Pons (tissue), 1 donor: ENCODE measurements around the gene CCDC85C.
A peak's percentile ranks its signal among the peaks of the same experiment; 100 is the strongest.

Experiments
- DNase-seq: peaks from one replicate; pipeline ENCODE4 v3.0.0-alpha.2; 2016; ENCODE audit warnings: low spot score

CCDC85C gene

DNA sequence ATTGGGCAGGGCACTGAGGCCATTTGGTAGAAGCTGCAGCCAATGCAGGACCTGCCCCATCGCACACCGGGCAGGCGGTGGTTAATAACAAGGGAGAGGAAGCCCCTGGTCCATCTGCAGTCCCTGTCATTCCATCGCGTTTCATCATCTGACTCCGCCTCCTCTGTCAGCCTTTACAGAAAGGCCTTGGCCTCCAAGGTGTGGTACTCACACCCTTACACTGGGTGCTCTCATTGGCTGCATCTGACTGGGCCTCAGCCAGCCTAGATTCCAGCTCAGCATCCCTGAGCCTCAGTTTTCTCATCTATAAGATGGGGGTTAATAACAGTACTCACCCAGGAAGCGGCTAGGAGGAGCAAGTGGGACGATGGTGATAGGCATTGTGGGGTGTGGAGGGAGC, 26.2 kb upstream of the CCDC85C start:
- DNase-seq = no peak

- peak; percentile 56 for DNase-seq
These were observed 25.0 kb upstream of the CCDC85C start for GRCh38 chr14:99628887-99629618.

GRCh38 chr14:99627510-99628381, 23.7 kb upstream of the CCDC85C start:
- no peak for DNase-seq

- DNase-seq = no peak
These were observed 23.1 kb upstream of the CCDC85C start for GRCh38 chr14:99627100-99627499.

DNA sequence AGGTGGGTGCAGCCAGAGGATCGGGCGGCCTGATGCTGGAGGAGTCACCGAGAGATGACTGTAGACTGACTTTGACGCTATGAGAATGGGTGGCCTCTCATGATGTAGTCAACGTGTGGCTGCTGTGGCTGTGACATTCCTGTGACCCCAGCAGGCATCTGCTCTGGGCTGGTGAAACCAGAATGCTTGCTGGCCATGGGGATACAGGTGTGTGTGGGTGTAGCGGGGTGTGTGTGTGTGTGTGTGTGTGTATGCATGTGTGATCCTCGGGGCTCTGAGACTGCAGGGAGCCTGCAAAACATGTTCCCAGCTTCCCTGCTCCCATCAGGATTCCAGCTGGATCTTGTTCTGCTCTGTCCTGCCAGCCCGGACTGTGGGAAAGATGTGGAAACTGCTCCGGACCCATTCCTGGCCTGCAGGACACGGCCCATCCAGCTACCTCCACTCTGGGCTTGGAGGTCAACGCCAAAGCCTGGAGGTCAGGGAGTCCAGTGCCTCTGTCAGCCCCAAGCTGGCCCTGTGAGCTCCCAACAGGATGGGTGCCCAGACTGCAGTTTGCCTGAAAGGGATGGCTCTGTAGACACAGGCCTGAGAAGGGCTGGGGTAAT, 22.1 kb upstream of the CCDC85C start:
- DNase-seq = no peak

DNA sequence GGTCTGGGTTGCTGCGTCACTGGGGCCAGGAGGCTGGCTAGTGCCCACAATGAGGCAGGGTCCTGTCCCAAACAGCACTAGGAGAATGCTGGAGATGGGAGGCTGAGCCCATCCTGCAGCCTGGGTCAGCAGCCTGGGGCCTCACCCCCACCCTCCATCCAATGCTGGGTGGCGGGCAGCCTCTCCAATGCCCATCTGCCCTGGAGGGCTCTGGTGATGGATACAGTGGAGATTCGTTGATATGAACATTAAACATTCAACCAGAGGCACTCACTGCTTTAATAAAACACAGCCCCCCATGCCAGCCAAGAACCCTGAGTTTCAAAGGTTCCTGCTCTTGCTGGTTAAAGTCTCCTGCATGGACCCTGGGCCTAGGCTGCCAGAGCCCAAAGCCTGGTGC, 21.5 kb upstream of the CCDC85C start:
- no peak for DNase-seq

DNA sequence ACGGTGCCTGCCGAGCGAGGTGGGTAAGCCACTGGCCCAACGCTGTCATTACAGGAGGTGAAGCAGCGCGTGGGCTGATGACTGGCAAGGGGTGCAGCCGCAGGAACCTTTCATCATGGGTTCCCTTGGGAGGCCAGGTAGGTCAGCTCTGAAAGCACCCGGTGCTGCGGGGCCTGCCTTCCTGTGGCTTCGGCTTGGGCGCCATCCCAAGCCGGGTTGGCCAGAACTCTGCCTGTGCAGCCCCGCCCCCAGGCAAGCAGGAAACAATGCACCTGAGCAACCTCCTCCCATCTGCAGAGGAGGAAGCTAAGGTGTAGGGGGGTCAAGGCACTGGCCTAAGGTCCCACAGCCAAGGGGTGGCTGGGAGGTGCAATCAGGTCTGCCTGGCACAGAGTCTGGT, 21.0 kb upstream of the CCDC85C start:
- DNase-seq = no peak

- no peak for DNase-seq
These were observed 20.0 kb upstream of the CCDC85C start for GRCh38 chr14:99624024-99624423.

- DNase-seq = no peak
These were observed 17.9 kb upstream of the CCDC85C start for GRCh38 chr14:99621948-99622347.

DNA sequence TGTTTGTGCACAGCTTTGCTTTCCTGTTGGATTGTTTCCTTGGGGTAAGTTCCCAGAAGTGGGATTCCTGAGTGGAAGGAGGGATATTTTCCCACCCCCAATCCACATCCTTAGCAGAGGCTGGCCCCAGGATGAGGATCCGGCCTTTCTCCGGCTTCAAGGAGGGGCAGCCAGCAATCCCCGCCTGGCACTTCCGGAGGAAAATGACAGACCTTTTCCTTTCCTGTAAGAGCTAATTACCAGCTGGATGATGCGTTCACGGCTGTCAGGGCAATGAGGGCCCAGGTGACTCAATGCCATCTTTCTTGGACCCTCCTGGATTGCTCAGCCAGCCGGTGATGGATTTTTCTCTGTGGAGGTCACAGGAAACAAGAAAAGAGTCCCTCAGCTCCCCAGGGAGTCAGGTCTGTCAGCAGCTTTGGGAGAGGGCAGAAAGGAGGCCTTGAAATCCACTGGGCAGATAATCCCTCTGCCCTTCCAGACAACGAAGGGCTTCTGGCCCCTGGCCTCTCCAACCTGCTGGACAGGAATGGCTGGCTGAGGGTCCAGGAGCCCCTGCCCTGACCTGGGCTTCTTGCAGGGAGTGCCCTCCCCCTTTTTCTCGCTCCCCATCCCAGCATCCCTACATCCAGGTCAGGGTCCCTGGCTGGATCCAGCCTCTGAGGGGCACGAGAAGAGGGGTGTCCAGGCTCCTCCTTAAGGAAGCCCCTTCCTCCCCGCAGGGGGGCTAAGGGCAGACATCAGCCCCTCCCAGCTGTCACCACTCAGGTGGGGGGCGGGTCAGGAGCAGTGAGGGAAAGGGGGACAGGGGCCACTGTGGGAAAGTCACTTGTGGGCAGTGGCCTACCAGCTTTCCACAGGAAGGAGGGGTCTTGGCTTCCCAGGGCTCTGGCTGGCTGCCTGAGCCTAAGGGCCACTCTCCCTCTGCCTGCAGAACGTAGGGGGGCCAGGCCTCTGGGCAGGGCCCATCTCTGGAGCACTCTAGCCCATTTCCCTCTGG, 16.1 kb upstream of the CCDC85C start:
- DNase-seq = no peak

- no peak for DNase-seq
These were observed 13.1 kb upstream of the CCDC85C start for GRCh38 chr14:99616832-99617800.

GRCh38 chr14:99615497-99616157, 11.6 kb upstream of the CCDC85C start:
- DNase-seq = peak; percentile 59

DNA sequence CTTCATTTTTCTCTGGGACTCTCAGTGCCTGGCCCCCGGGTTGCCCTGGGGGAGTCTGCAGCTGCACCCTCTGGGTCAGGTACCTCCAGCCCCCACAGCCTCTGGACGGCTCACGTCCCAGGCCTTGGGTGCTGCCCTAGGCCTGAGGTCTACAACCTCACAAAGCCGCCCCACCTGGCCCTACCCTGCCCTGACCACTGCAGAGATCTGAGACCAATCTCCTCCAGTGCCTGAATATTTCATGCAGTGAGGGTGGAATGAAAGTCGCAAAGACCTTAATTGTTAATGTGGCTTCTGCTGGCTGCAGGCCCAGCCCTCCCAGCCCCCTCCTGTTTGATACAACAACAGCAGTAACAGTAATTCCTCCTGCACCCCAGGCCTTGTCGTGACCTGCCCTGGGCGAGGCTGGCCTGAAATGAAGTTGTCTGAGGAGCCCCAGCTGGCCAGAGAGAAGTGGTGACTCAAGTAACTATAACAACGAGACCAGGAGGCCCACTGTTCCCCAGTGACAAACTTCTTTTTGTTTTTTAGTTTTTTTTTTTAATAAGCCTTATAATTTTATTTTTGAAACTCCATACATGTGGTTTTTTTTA, 8.8 kb upstream of the CCDC85C start:
- DNase-seq = no peak

GRCh38 chr14:99612071-99612737, 8.2 kb upstream of the CCDC85C start:
- DNase-seq = no peak

DNA sequence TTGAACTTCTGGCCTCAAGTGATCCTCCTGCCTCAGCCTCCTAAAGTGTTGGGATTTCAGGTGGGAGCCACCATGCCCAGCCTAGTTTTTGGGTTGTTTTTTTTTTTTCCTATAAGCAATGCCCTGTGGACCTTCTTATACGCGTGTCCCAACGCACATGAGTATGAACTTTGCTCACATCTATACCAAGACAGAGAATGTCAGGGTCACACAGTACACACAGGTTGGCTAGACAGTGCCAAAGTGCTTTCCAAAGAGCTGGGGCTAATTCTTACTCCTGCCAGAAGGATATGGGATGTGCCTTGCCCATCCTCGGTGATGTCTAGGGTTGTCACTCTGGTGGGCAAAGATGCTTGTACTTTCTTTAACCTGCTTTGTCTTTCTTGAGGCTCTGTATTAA, 7.6 kb upstream of the CCDC85C start:
- no peak for DNase-seq

DNA sequence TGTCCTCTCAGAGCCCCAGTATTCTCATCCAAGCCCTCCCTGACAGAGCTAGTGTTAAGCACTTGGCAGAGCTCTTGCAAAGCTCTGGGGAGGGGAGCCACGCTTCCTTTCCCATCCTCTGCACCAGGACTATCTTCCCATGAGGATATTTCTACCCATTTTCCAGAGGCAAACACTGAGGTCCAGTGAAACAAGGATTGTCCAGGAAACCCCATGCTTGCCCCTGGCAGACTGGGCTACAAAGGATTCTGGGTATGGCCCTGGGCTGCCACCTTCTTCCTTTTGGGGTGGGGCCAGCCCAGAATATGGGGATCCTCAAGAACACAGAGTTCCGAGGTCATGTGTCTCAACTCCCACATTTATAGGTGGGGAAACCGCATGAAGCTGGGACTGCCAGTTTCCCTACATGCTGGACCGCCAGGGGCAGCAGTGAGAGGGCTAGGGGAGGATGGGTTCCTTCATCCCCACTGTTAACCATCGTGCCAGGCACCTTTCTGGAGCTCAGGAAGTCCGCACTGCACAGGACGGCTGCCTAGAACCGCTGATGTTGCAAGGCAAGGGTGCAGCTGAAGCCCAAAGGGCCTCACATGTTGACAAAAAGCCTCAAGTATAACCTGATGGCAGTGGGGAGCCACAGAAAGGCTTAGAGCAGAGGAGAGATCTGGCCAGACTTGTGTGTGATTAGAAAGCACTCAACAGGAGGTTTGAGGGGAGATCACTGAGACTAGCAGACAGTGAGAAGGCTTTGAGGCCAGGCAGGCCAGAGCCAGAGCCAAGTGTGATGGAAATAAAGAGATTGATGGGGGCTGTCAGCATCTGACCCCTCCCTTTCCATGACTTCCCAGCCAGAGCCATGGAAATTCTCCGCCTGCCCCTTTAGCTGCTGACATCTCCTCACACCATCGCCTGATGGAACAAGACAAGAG, 5.5 kb upstream of the CCDC85C start:
- DNase-seq = no peak

DNA sequence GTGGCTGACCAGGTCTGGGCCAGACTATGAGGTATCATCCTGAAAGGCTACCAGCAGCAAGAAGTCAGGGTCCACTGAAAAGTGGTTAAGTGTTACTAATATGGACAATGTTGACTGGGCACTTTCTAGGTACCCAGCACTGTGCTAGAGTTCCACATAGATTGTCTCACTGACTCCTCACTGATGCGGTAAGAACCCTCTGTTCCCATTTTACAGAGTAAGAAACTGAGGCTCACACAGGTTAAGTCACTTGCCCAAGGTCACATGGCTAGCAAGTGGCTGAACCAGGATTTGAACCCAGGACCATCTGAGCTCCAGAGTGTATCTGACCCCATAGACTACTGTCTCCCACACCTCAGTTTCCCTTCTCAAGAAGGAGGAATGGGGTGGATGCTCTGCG, 4.6 kb upstream of the CCDC85C start:
- DNase-seq = no peak

GRCh38 chr14:99606359-99606758, 2.4 kb upstream of the CCDC85C start:
- no peak for DNase-seq
